ENCODE data around the gene TUBB1. TPM values are rescaled to one million over a fixed set of nuclear protein-coding genes. Genes with fewer than 3 reads are reported as not detected.

TUBB1 gene
- total and polyA plus RNA-seq, 12 donors = 0.07 to 1.3 (median 0.13) TPM; not detected in 5

DNA sequence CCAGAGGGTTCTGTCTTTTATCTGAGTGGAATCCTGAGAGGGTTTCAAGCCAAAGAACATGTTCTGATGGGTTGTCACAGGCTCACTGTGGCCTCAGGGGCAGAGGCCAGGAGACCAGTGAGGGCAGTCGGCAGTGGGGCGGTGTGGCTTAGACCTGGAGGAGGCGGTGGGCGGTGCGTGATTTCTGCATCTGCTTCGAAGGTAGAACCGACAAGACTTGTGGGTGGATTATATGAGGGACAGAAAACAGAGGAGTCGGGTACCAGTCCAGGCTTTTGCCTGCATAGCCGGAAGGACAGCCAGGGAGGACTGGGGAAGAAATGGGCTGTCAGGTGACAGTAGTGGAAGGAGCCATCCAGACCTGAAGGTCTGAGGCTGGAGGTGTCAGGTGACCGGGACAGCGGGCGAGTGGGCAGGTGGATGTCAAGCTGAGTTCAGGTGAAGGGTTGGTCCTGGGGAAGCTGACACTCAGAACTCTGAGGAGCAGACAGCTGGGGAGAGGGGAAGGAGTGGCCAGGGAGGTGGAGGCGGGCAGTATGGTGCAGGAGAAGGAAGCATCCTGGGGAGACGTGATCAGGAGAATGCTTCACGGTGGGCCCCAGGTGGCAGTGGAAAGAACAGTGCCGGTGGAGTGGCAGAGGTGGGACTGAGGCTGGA, 15.3 kb upstream of the TUBB1 start:
- no peaks in the 10 kb centered on the region for H3K9me3 ChIP-seq (replicated peaks in 1 of 3)
- H3K4me1 ChIP-seq (replicated peaks in 1 of 2) = peaks cover 14 to 34% of the 10 kb centered on the region in 2 donors
- intact Hi-C loops (cut with DNase I) = no loop called here
- DNase-seq = no peak
- H3K4me3 ChIP-seq = peak overlapping the region in 1 of 4 donors; percentile 26
- H3K27me3 ChIP-seq = no peaks in the 10 kb centered on the region
- TF ChIP-seq, protein P1, sequence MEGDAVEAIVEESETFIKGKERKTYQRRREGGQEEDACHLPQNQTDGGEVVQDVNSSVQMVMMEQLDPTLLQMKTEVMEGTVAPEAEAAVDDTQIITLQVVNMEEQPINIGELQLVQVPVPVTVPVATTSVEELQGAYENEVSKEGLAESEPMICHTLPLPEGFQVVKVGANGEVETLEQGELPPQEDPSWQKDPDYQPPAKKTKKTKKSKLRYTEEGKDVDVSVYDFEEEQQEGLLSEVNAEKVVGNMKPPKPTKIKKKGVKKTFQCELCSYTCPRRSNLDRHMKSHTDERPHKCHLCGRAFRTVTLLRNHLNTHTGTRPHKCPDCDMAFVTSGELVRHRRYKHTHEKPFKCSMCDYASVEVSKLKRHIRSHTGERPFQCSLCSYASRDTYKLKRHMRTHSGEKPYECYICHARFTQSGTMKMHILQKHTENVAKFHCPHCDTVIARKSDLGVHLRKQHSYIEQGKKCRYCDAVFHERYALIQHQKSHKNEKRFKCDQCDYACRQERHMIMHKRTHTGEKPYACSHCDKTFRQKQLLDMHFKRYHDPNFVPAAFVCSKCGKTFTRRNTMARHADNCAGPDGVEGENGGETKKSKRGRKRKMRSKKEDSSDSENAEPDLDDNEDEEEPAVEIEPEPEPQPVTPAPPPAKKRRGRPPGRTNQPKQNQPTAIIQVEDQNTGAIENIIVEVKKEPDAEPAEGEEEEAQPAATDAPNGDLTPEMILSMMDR (IDR thresholded peaks at IDR 0.05) = no peak
- no peak for TF ChIP-seq POLR2A (IDR thresholded peaks at IDR 0.05)
- WGBS, 4 donors = 86 to 89% (median 86%) methylated on average over 16 of the region's 16 CpGs
- H3K36me3 ChIP-seq (replicated peaks in 1 of 2) = peaks cover 0 to 20% of the 10 kb centered on the region in 2 donors
- H3K27ac ChIP-seq = peak overlapping the region in 2 of 5 donors; percentile 86 to 87

DNA sequence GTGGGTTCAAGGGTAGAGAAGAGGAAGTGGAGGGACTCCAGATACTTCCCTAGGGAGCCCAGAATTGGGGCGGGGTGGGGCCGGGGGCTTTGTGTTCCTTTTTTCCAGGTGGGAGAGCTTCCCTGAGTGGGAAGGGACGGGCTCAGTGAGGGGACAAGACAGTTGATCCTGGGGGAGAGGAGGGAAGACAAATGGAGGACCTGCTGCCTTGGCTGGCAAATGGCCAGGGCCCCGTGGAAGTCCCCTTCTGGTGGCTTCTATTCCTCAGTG, 14.8 kb upstream of the TUBB1 start:
- 55 to 68% (median 63%) methylated on average over 4 of the region's 4 CpGs for WGBS, 4 donors
- Histone ChIP-seq H3K36me3 (replicated peaks in 1 of 2) (peaks cover 0 to 15% of the 10 kb centered on the region in 2 donors), H3K4me1 (replicated peaks in 1 of 2) (peaks cover 14 to 34% of the 10 kb centered on the region in 2 donors), H3K27ac (peak overlapping the region in 3 of 5 donors; percentile 19 to 87 (median 86)), H3K27me3 (no peaks in the 10 kb centered on the region), H3K9me3 (replicated peaks in 1 of 3) (no peaks in the 10 kb centered on the region), H3K4me3 (peak overlapping the region in 1 of 4 donors; percentile 26)
- intact Hi-C loops (cut with DNase I) = no loop called here
- TF ChIP-seq POLR2A (IDR thresholded peaks at IDR 0.05) = no peak
- TF ChIP-seq, protein P1 (IDR thresholded peaks at IDR 0.05) = no peak
- DNase-seq = peak; percentile 37 to 69 (median 55)

- H3K9me3 ChIP-seq (replicated peaks in 1 of 3) = no peaks in the 10 kb centered on the region
- peaks cover 14 to 34% of the 10 kb centered on the region in 2 donors for H3K4me1 ChIP-seq (replicated peaks in 1 of 2)
- H3K27me3 ChIP-seq = no peaks in the 10 kb centered on the region
- no peak for TF ChIP-seq POLR2A (IDR thresholded peaks at IDR 0.05)
- peak overlapping the region in 1 of 4 donors; percentile 82 for H3K4me3 ChIP-seq
- intact Hi-C loops (cut with DNase I) = no loop called here
- H3K27ac ChIP-seq = peak overlapping the region in 3 of 5 donors; percentile 75 to 87 (median 86)
- DNase-seq = peak; percentile 51 to 80 (median 70)
- H3K36me3 ChIP-seq (replicated peaks in 1 of 2) = peaks cover 0 to 13% of the 10 kb centered on the region in 2 donors
- 34 to 49% (median 35%) methylated on average over 11 to 17 of the region's 17 CpGs for WGBS, 4 donors
Measured at GRCh38 chr20:59004763-59005522, 14.3 kb upstream of the TUBB1 start.

GRCh38 chr20:59005523-59006166, 13.6 kb upstream of the TUBB1 start:
- Histone ChIP-seq H3K36me3 (replicated peaks in 1 of 2) (peaks cover 0 to 13% of the 10 kb centered on the region in 2 donors), H3K4me1 (replicated peaks in 1 of 2) (peaks cover 15 to 34% of the 10 kb centered on the region in 2 donors), H3K27me3 (no peaks in the 10 kb centered on the region), H3K4me3 (peak overlapping the region in 2 of 4 donors; percentile 38 to 82), H3K27ac (peak overlapping the region in 4 of 5 donors; percentile 68 to 87 (median 80)), H3K9me3 (replicated peaks in 1 of 3) (no peaks in the 10 kb centered on the region)
- TF ChIP-seq, protein P1 (IDR thresholded peaks at IDR 0.05) = no peak
- TF ChIP-seq POLR2A (IDR thresholded peaks at IDR 0.05) = no peak
- 50 to 78% (median 69%) methylated on average over 1 to 3 of the region's 3 CpGs for WGBS, 4 donors
- intact Hi-C loops (cut with DNase I) = no loop called here
- DNase-seq = no peak
